Endothelial cell of umbilical vein (primary cell): ENCODE results near the gene SAMD11. TPM values are rescaled to one million over a fixed set of nuclear protein-coding genes. Genes with fewer than 3 reads are reported as not detected.

ENCODE experiments used
- BruUV-seq: library from RNA; stranded (reverse); fragments of 400-500 nt; replicated peaks from 2 replicates; lab custom pipeline; 2021; lab: Mats Ljungman, UMichigan
- CTCF ChIA-PET: fragments of 300-600, 350-600 bp; sonication (Branson Sonifier 250); formaldehyde crosslinking; loops from one replicate; lab custom pipeline; 2021; ENCODE audit warnings: antibody characterized with exemption, inconsistent platforms; lab: Charles Lee
- POLR2A ChIA-PET: fragments of 300-600, 350-600 bp; sonication (Branson Sonifier 250); formaldehyde crosslinking; loops from one replicate; lab custom pipeline; 2021; ENCODE audit warnings: antibody characterized with exemption, inconsistent platforms; lab: Charles Lee
- DNase-seq: peaks from one replicate; pipeline ENCODE4 v3.0.0-alpha.2; 2011; ENCODE audit warnings: low read depth, low spot score
- FAIRE-seq: peaks from 2 replicates; lab custom pipeline; 2011; peaks lifted over from hg19 to GRCh38; lab: Jason Lieb, UNC
- H2AFZ ChIP-seq: 2 replicates; pipeline ENCODE4 v1.6.0; 2012; ENCODE audit warnings: low read depth, low read length, control low read depth, inconsistent platforms
- H3K27ac ChIP-seq: 2 replicates; pipeline ENCODE4 v1.5.1; 2011; ENCODE audit warnings: low read depth, mild to moderate bottlenecking, control low read depth, low read length, moderate library complexity; ENCODE audit not compliant: insufficient read depth
- H3K27me3 ChIP-seq, 2 experiments: 2 replicates each; pipeline versions ENCODE4 v1.6.0 to v1.6.1; 2011; ENCODE audit warnings: low read length in 2 of 2, mixed read lengths in 1 of 2; ENCODE audit not compliant: control insufficient read depth in 2 of 2, insufficient read depth in 2 of 2
- H3K36me3 ChIP-seq, 2 experiments: 2 replicates in 1 of 2; 3 replicates in 1 of 2; pipeline ENCODE4 v1.5.1; 2011; ENCODE audit warnings: low read length in 2 of 2, mild to moderate bottlenecking in 1 of 2, moderate library complexity in 1 of 2; ENCODE audit not compliant: control insufficient read depth in 2 of 2, insufficient read depth in 2 of 2; ENCODE audit errors: extremely low read depth in 1 of 2
- H3K4me1 ChIP-seq: 3 replicates; pipeline ENCODE4 v1.5.1; 2011; ENCODE audit warnings: mild to moderate bottlenecking, low read length; ENCODE audit not compliant: control insufficient read depth, insufficient read depth; ENCODE audit errors: extremely low read depth
- H3K4me2 ChIP-seq: 2 replicates; pipeline ENCODE4 v1.6.1; 2011; ENCODE audit warnings: low read length, control low read depth, mixed read lengths; ENCODE audit not compliant: insufficient read depth
- H3K4me3 ChIP-seq, 3 experiments: fragments of 200-600 bp in 1 of 3; sonication (generic), shearing (Covaris generic) in 1 of 3; replicated peaks in 1 of 3; 2 replicates each; pipeline ENCODE4 v1.5.1; 2011 to 2016; ENCODE audit warnings: control low read depth in 3 of 3, low read length in 3 of 3, mild to moderate bottlenecking in 2 of 3, inconsistent platforms in 1 of 3, low read depth in 1 of 3, moderate library complexity in 1 of 3; ENCODE audit not compliant: insufficient read depth in 1 of 3
- H3K79me2 ChIP-seq: 2 replicates; pipeline ENCODE4 v1.6.0; 2012; ENCODE audit warnings: low read length, inconsistent platforms; ENCODE audit not compliant: control insufficient read depth, insufficient read depth
- H3K9ac ChIP-seq: replicated peaks from 2 replicates; pipeline ENCODE3; 2011; ENCODE audit warnings: low read length, control low read depth; ENCODE audit not compliant: insufficient read depth; ENCODE audit errors: extremely low read depth
- H3K9me1 ChIP-seq: replicated peaks from 3 replicates; pipeline ENCODE4 v1.6.0; 2011; ENCODE audit warnings: mild to moderate bottlenecking, low read length; ENCODE audit not compliant: control insufficient read depth, insufficient read depth; ENCODE audit errors: extremely low read depth
- H3K9me3 ChIP-seq: replicated peaks from 2 replicates; pipeline ENCODE4 v1.5.1; 2012; ENCODE audit warnings: low read length, inconsistent platforms; ENCODE audit not compliant: control insufficient read depth, insufficient read depth
- H4K20me1 ChIP-seq: replicated peaks from 2 replicates; pipeline ENCODE3; 2011; ENCODE audit warnings: mild to moderate bottlenecking, low read length; ENCODE audit not compliant: control insufficient read depth, insufficient read depth; ENCODE audit errors: extremely low read depth
- CTCF ChIP-seq, 2 donors: IDR thresholded peaks; 1 replicate in 1 of 2; 2 replicates in 1 of 2; pipeline ENCODE4 v1.5.1; 2011; ENCODE audit warnings: low read length in 2 of 2, mild to moderate bottlenecking in 2 of 2, moderate library complexity in 2 of 2, control low read depth in 1 of 2, inconsistent platforms in 1 of 2, low read depth in 1 of 2; ENCODE audit not compliant: insufficient read depth in 1 of 2; ENCODE audit errors: extremely low read depth in 1 of 2
- EZH2 ChIP-seq: IDR thresholded peaks from 2 replicates; pipeline ENCODE4 v1.6.1; 2012; ENCODE audit warnings: borderline replicate concordance, low read depth, mild to moderate bottlenecking, moderate library complexity, low read length, inconsistent platforms; ENCODE audit not compliant: severe bottlenecking
- FOS ChIP-seq: IDR thresholded peaks from 2 replicates; pipeline ENCODE4 v1.6.1; 2011; ENCODE audit warnings: mild to moderate bottlenecking, low read length, moderate library complexity, borderline replicate concordance; ENCODE audit not compliant: insufficient read depth
- GATA2 ChIP-seq: IDR thresholded peaks from 2 replicates; pipeline ENCODE4 v1.7.0; 2011; ENCODE audit warnings: low read depth, mild to moderate bottlenecking, moderate library complexity, mixed read lengths, low read length; ENCODE audit not compliant: insufficient read length, insufficient read depth
- JUN ChIP-seq: IDR thresholded peaks from 2 replicates; pipeline ENCODE4 v1.6.1; 2011; ENCODE audit warnings: borderline replicate concordance, low read depth; ENCODE audit not compliant: insufficient read length, insufficient read depth
- MAX ChIP-seq: IDR thresholded peaks from 2 replicates; pipeline ENCODE4 v1.6.1; 2011; ENCODE audit not compliant: insufficient read depth, insufficient read length
- MYC ChIP-seq: IDR thresholded peaks from one replicate; pipeline ENCODE4 v1.6.1; 2011; ENCODE audit warnings: mild to moderate bottlenecking, low read depth, low read length
- POLR2A ChIP-seq: IDR thresholded peaks from 2 replicates; pipeline ENCODE4 v1.6.1; 2012; ENCODE audit warnings: low read depth, mild to moderate bottlenecking, control low read depth, low read length
- POLR2AphosphoS5 ChIP-seq: IDR thresholded peaks from 2 replicates; pipeline ENCODE4 v1.6.1; 2012; ENCODE audit warnings: low read depth, mild to moderate bottlenecking, control low read depth, low read length, moderate library complexity; ENCODE audit not compliant: insufficient read depth
- dilution Hi-C: fragments of 300-500 bp; cut with MboI; formaldehyde crosslinking; loops from one replicate; pipeline ENCODE4 v1.15.0; 2019; ENCODE audit warnings: low sequenced_read_pairs; ENCODE audit not compliant: extremely low pct_ligation_motif_present
- intact Hi-C: fragments of 100-400 bp; cut with micrococcal nuclease; formaldehyde crosslinking; loops from one replicate; pipeline ENCODE4 v1.10.0; 2022
- polyA plus RNA-seq, 4 experiments: library from polyadenylated mRNA; depleted of rRNA in 3 of 4; stranded (reverse) in 3 of 4; unstranded in 1 of 4; fragments of >200 nt; gene quantifications; 2 replicates each; pipeline versions ENCODE4 v1.2.1 to v1.2.3, GENCODE V29; 2011 to 2012; ENCODE audit warnings: missing spikeins in 1 of 4
- total RNA-seq: library from RNA; stranded (reverse); gene quantifications from 2 replicates; pipeline ENCODE4 v1.2.3, GENCODE V29; 2021

SAMD11 gene
- total and polyA plus RNA-seq, 2 donors (not counting 3 experiments of a cell fraction or from before 2014, with no cell fraction given), result not detected

- no TSS peak for BruUV-seq
- no peak overlapping the region for H3K9ac ChIP-seq
- H3K36me3 ChIP-seq, result peaks cover 0 to 4% of the 10 kb centered on the region in 2 experiments
- ChIA-PET POLR2A (no interaction called here), CTCF (interaction anchor here (0.6 to 3.2 kb wide), 8 partner anchors 9 to 502 kb away, joined by 3 to 14 read pairs (median 4); partner anchors contain the start of gene PLEKHN1)
- FAIRE-seq, result no peak
- dilution Hi-C loops (no loop called here), intact Hi-C loops (loop anchor here (2.0 kb wide), 1 partner anchor 20 kb away; the partner anchor contains the start of gene KLHL17)
- peaks cover 12 to 36% of the 10 kb centered on the region in 2 experiments for H3K27me3 ChIP-seq
- H2AFZ ChIP-seq, result peak overlapping the region; percentile 7
- peak overlapping the region; percentile 11 for H3K4me2 ChIP-seq
- TF ChIP-seq FOS (no peak), EZH2 (no peak), JUN (no peak), GATA2 (no peak), MAX (no peak), MYC (no peak), POLR2A (no peak), CTCF (IDR thresholded peaks at IDR 0.05; ENCODE audit: extremely low read depth in 1 of 2, insufficient read depth in 1 of 2, low read depth in 1 of 2, low read length in 2 of 2) (no peak), POLR2AphosphoS5 (no peak)
- no peaks in the 10 kb centered on the region for H3K79me2 ChIP-seq
- peak overlapping the region in 1 of 3 experiments; percentile 14 for H3K4me3 ChIP-seq
- H3K27ac ChIP-seq, result no peak overlapping the region
- peaks cover 12% of the 10 kb centered on the region for H3K4me1 ChIP-seq
- H3K9me3 ChIP-seq, result no peaks in the 10 kb centered on the region
- no peaks in the 10 kb centered on the region for H4K20me1 ChIP-seq
- no peaks in the 10 kb centered on the region for H3K9me1 ChIP-seq
- DNase-seq, result peak; percentile 28
Measured at GRCh38 chr1:940107-941014, 16.6 kb downstream of the SAMD11 start.
